Measurements from ENCODE around the gene LIN9. TPM values are rescaled to one million over a fixed set of nuclear protein-coding genes. Genes with fewer than 3 reads are reported as not detected.

Gene LIN9
- total and polyA plus RNA-seq, 2 of the 13 experiments (the other 11 are each of a cell fraction or from before 2014, with no cell fraction given), result 3.0 to 10.0 TPM

DNA sequence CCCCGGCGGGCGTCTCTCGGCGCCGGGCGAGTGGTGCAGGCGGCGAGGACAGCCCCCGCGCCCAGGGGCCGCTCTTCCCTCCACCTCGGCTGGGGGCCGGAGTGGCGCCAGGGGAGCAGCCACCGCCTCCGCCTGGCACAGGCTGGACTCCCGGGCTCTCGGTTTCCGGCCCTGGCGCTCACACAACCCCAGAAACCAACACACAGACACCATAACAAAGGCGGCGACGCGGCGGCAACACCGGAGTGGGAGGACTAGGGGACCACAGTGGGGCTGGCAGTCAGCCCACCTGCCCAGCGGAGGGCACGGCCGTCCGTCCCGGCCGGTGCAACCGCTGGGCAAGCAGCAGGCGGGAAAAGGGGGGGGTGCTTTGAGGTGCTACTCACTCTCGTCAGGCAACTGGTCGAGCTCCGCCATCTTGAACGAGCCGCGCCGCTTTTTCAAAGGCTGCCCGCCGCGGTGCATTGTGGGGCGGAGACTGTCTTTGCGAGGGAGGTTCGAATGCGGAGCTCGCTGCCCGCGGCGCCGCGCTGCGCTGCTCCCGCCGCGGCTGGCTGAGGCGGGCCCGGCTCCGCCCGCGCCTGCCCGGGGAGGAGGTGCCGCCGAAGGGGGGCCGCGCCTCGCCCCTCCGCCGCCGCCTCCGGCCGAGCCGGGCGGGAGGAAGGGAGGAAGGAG, at the start of gene LIN9 (continued):
- TF ChIP-seq, protein P1, sequence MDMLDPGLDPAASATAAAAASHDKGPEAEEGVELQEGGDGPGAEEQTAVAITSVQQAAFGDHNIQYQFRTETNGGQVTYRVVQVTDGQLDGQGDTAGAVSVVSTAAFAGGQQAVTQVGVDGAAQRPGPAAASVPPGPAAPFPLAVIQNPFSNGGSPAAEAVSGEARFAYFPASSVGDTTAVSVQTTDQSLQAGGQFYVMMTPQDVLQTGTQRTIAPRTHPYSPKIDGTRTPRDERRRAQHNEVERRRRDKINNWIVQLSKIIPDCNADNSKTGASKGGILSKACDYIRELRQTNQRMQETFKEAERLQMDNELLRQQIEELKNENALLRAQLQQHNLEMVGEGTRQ (IDR thresholded peaks at IDR 0.05; ENCODE audit: low read depth, low read length), result no peak
- TF ChIP-seq, protein P1 (CRISPR knock-in tag; IDR thresholded peaks at IDR 0.05; ENCODE audit: borderline replicate concordance), result no peak
- TF ChIP-seq, protein P2, sequence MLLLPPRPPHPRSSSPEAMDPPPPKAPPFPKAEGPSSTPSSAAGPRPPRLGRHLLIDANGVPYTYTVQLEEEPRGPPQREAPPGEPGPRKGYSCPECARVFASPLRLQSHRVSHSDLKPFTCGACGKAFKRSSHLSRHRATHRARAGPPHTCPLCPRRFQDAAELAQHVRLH (CRISPR knock-in tag; IDR thresholded peaks at IDR 0.05; ENCODE audit: borderline replicate concordance, low read depth), result no peak
- TF ChIP-seq DR1 (CRISPR knock-in tag; IDR thresholded peaks at IDR 0.05) (peak; percentile 88; the same call in 1 of the 2 replicates), ATF7 (IDR thresholded peaks at IDR 0.05) (no peak), ATF7 (CRISPR knock-in tag; IDR thresholded peaks at IDR 0.05) (no peak), ZSCAN9 (CRISPR knock-in tag; IDR thresholded peaks at IDR 0.05; ENCODE audit: borderline replicate concordance) (no peak), XRCC5 (optimal IDR thresholded peaks at IDR 0.05; ENCODE audit: low read length) (no peak), IKZF4 (CRISPR knock-in tag; IDR thresholded peaks at IDR 0.05; ENCODE audit: borderline replicate concordance, low read depth, not compliant biosample characterization) (no peak), PAX8 (CRISPR knock-in tag; IDR thresholded peaks at IDR 0.05; ENCODE audit: borderline replicate concordance) (0 out of 2 replicates have a peak, but pooled peaks have one; percentile 72), BRF2 (CRISPR knock-in tag; IDR thresholded peaks at IDR 0.05) (peak; percentile 83; the same call in 1 of the 2 replicates), CBFB (CRISPR knock-in tag; IDR thresholded peaks at IDR 0.05) (no peak), SOX5 (CRISPR knock-in tag; IDR thresholded peaks at IDR 0.05; ENCODE audit: borderline replicate concordance) (no peak), FUBP1 (CRISPR knock-in tag; IDR thresholded peaks at IDR 0.05; ENCODE audit: borderline replicate concordance) (no peak), MEF2D (CRISPR knock-in tag; IDR thresholded peaks at IDR 0.05) (no peak), KLF6 (CRISPR knock-in tag; IDR thresholded peaks at IDR 0.05) (0 out of 2 replicates have a peak, but pooled peaks have one; percentile 46), CSRNP1 (CRISPR knock-in tag; IDR thresholded peaks at IDR 0.05) (peak; percentile 98)
- TF ChIP-seq, protein P3, sequence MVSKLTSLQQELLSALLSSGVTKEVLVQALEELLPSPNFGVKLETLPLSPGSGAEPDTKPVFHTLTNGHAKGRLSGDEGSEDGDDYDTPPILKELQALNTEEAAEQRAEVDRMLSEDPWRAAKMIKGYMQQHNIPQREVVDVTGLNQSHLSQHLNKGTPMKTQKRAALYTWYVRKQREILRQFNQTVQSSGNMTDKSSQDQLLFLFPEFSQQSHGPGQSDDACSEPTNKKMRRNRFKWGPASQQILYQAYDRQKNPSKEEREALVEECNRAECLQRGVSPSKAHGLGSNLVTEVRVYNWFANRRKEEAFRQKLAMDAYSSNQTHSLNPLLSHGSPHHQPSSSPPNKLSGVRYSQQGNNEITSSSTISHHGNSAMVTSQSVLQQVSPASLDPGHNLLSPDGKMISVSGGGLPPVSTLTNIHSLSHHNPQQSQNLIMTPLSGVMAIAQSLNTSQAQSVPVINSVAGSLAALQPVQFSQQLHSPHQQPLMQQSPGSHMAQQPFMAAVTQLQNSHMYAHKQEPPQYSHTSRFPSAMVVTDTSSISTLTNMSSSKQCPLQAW (CRISPR knock-in tag; IDR thresholded peaks at IDR 0.05), result no peak
- TF ChIP-seq, protein P4, sequence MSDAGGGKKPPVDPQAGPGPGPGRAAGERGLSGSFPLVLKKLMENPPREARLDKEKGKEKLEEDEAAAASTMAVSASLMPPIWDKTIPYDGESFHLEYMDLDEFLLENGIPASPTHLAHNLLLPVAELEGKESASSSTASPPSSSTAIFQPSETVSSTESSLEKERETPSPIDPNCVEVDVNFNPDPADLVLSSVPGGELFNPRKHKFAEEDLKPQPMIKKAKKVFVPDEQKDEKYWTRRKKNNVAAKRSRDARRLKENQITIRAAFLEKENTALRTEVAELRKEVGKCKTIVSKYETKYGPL (CRISPR knock-in tag; IDR thresholded peaks at IDR 0.05), result no peak
